ENCODE results near the gene ERBB2. TPM values are rescaled to one million over a fixed set of nuclear protein-coding genes. Genes with fewer than 3 reads are reported as not detected.
A peak's percentile ranks its signal among the peaks of the same experiment; 100 is the strongest.

ERBB2 gene
- total and polyA plus RNA-seq, 2 of the 4 experiments (the other 2 are of a cell fraction) = 28.7 to 33.3 TPM

GRCh38 chr17:39688945-39689344 is 10.9 kb upstream of the ERBB2 start:
- BruUV-seq (replicated peaks) = no TSS peak
- no peak overlapping the region for H3K27ac ChIP-seq (ENCODE audit: insufficient read depth, low read length)
- no peaks in the 10 kb centered on the region for H4K20me1 ChIP-seq (ENCODE audit: insufficient read depth, low read length)
- POLR2A ChIA-PET (ENCODE audit: unreplicated experiment) = no interaction called here
- H3K4me1 ChIP-seq (ENCODE audit: control insufficient read depth, insufficient read depth, low read length) = peaks cover 9% of the 10 kb centered on the region
- H3K27me3 ChIP-seq (ENCODE audit: control insufficient read depth, insufficient read depth, low read length) = no peaks in the 10 kb centered on the region
- H2BK120ac ChIP-seq (ENCODE audit: low read depth, low read length) = no peak overlapping the region
- peaks cover 8 to 16% of the 10 kb centered on the region in 2 experiments for H3K79me1 ChIP-seq (ENCODE audit: low read depth in 1 of 2, low read length in 2 of 2)
- H3K4ac ChIP-seq (ENCODE audit: low read depth, low read length) = peak overlapping the region; percentile 93
- no peak overlapping the region for H2BK15ac ChIP-seq (ENCODE audit: low read depth, low read length)
- H2AK5ac ChIP-seq (ENCODE audit: low read depth, low read length) = peak overlapping the region; percentile 42; the same call in 1 of the 2 replicates
- H4K8ac ChIP-seq (ENCODE audit: low read depth in 2 of 2, low read length in 2 of 2) = peak overlapping the region; percentile 98 to 99
- H3K9me3 ChIP-seq (ENCODE audit: control insufficient read depth, insufficient read depth, low read length) = no peaks in the 10 kb centered on the region
- H3K9ac ChIP-seq (ENCODE audit: low read depth, low read length) = peak overlapping the region; percentile 87
- in situ Hi-C loops (cut with MboI; ENCODE audit: low sequenced_read_pairs) = no loop called here
- ATAC-seq (ENCODE audit: low read depth) (no peak), DNase-seq (no peak)
- dilution Hi-C loops (cut with HindIII; ENCODE audit: low sequenced_read_pairs, unreplicated experiment) = no loop called here
- H3K18ac ChIP-seq (ENCODE audit: low read depth, low read length) = no peak overlapping the region
- H3K56ac ChIP-seq (ENCODE audit: extremely low read depth, insufficient read depth, low read length) = no peak overlapping the region
- peak overlapping the region; percentile 78 for H3K14ac ChIP-seq (replicated peaks; ENCODE audit: low read depth, low read length)
- peak overlapping the region; percentile 95 for H3K4me2 ChIP-seq (ENCODE audit: low read depth, low read length)
- no peak for TF ChIP-seq CEBPB (IDR thresholded peaks at IDR 0.05; ENCODE audit: low read depth, low read length)
- TF ChIP-seq CHD1 (IDR thresholded peaks at IDR 0.05; ENCODE audit: low read depth, low read length) = no peak
- TF ChIP-seq ELK1 (IDR thresholded peaks at IDR 0.05; ENCODE audit: borderline replicate concordance, low read depth, low read length) = no peak
- TF ChIP-seq RFX5 (IDR thresholded peaks at IDR 0.05; ENCODE audit: low read depth, low read length) = no peak
- no peak for TF ChIP-seq MXI1 (IDR thresholded peaks at IDR 0.05; ENCODE audit: borderline replicate concordance, low read depth, low read length)
- TF ChIP-seq RAD21 (IDR thresholded peaks at IDR 0.05; ENCODE audit: low read length) = no peak
- TF ChIP-seq SMC3 (IDR thresholded peaks at IDR 0.05; ENCODE audit: low read depth, low read length) = no peak
- TF ChIP-seq BHLHE40 (IDR thresholded peaks at IDR 0.05; ENCODE audit: low read depth, low read length) = no peak
- TF ChIP-seq POLR2A (IDR thresholded peaks at IDR 0.05; ENCODE audit: low read depth, low read length) = no peak
- no peak for TF ChIP-seq CTCF (conservative IDR thresholded peaks at IDR 0.05; ENCODE audit: low read depth, low read length)
- no peak overlapping the region for H2BK20ac ChIP-seq (ENCODE audit: low read depth, low read length)
- peak overlapping the region; percentile 83 for H2AK9ac ChIP-seq (replicated peaks; ENCODE audit: low read depth, low read length, poor library complexity)
- no peak overlapping the region for H2BK5ac ChIP-seq (ENCODE audit: low read depth, low read length, poor library complexity, severe bottlenecking)
- peaks cover 4% of the 10 kb centered on the region; the same call in 1 of the 2 replicates for H3K36me3 ChIP-seq (ENCODE audit: control insufficient read depth, insufficient read depth, low read length)
- H3K9me1 ChIP-seq (ENCODE audit: insufficient read depth, low read length) = peaks cover 8% of the 10 kb centered on the region
- H4K5ac ChIP-seq (ENCODE audit: low read depth, low read length) = peak overlapping the region; percentile 98
- peak overlapping the region; percentile 66; the same call in 1 of the 2 replicates for H3K23ac ChIP-seq (ENCODE audit: low read depth, low read length)
- WGBS, 2 experiments (ENCODE audit: extremely low coverage in 2 of 2, insufficient read length in 1 of 2) = no CpG with 5 or more reads among the region's 3 CpGs
- CTCF ChIA-PET = interaction anchor here (2.3 kb wide), 1 partner anchor 11 kb away, joined by 7 read pairs; the partner anchor contains the start of gene ERBB2
- peak overlapping the region; percentile 46; the same call in 1 of the 2 replicates for H4K91ac ChIP-seq (ENCODE audit: insufficient read depth, low read depth, low read length)
- peak overlapping the region; percentile 81; the same call in 1 of the 2 replicates for H3K4me3 ChIP-seq (ENCODE audit: insufficient read depth, low read depth, low read length)
- H2AFZ ChIP-seq (replicated peaks; ENCODE audit: low read length, poor library complexity) = peak overlapping the region; percentile 87
- intact Hi-C loops (cut with micrococcal nuclease) = no loop called here

Data from IMR-90 (cell line).